ENCODE data around the gene CFAP57.

- TF ChIP-seq CTCF (IDR thresholded peaks at IDR 0.05) (no peak), POLR2A (IDR thresholded peaks at IDR 0.05) (no peak)
Observed at GRCh38 chr1:43293176-43293575, 121.0 kb downstream of the CFAP57 start.

All from ovary (tissue), 3 donors.